Spinal cord (tissue), 10 donors: ENCODE measurements around the gene FOSB. TPM values are rescaled to one million over a fixed set of nuclear protein-coding genes. Genes with fewer than 3 reads are reported as not detected.

Source experiments
- DNase-seq, 6 donors: peaks; one replicate each; pipeline versions ENCODE4 v3.0.0 to v3.0.0-alpha.2; 2013 to 2015; ENCODE audit warnings: low spot score in 6 of 6, low read depth in 4 of 6
- H3K27ac ChIP-seq: one replicate; pipeline ENCODE4 v1.5.1; 2013; ENCODE audit warnings: low read depth, low read length, control low read depth
- H3K27me3 ChIP-seq: one replicate; pipeline ENCODE4 v1.6.1; 2013; ENCODE audit warnings: low read length; ENCODE audit not compliant: control insufficient read depth, insufficient read depth
- H3K36me3 ChIP-seq: one replicate; pipeline ENCODE4 v1.6.1; 2013; ENCODE audit warnings: low read length; ENCODE audit not compliant: control insufficient read depth, insufficient read depth
- H3K4me1 ChIP-seq: one replicate; pipeline ENCODE4 v1.6.1; 2013; ENCODE audit warnings: low read length; ENCODE audit not compliant: control insufficient read depth, insufficient read depth
- H3K4me3 ChIP-seq: one replicate; pipeline ENCODE4 v1.5.1; 2013; ENCODE audit warnings: low read depth, low read length, control low read depth
- H3K9me3 ChIP-seq: one replicate; pipeline ENCODE4 v1.6.1; 2013; ENCODE audit warnings: low read length; ENCODE audit not compliant: control insufficient read depth, insufficient read depth
- WGBS: methylation state at CpG from one replicate; pipeline ENCODE4 v1.1.5; 2013; ENCODE audit warnings: missing lambda C conversion rate; ENCODE audit not compliant: insufficient coverage; 5-methylcytosine and 5-hydroxymethylcytosine counted together
- polyA plus RNA-seq, 2 donors: library from polyadenylated mRNA; unstranded; fragments of 120-200 nt; gene quantifications; one replicate each; pipeline ENCODE4 v1.2.1, GENCODE V29; 2013; ENCODE audit not compliant: insufficient read length in 2 of 2
- small RNA-seq: library from RNA; depleted of rRNA; stranded (forward); fragments of <200 nt; gene quantifications from one replicate; pipeline ENCODE3, GENCODE V24; 2014; ENCODE audit warnings: low replicate concordance
- total RNA-seq, 2 donors: library from RNA; depleted of rRNA in 1 of 2; stranded (reverse); fragments of 120-200 nt in 1 of 2; fragments of >200 nt in 1 of 2; gene quantifications; one replicate each; pipeline versions ENCODE4 v1.2.3 to v1.2.4, GENCODE V29; 2013 to 2014
- donor health status: healthy.

FOSB gene
- total and polyA plus RNA-seq, 4 donors: 5.9 to 85.8 (median 39.0) TPM

DNA sequence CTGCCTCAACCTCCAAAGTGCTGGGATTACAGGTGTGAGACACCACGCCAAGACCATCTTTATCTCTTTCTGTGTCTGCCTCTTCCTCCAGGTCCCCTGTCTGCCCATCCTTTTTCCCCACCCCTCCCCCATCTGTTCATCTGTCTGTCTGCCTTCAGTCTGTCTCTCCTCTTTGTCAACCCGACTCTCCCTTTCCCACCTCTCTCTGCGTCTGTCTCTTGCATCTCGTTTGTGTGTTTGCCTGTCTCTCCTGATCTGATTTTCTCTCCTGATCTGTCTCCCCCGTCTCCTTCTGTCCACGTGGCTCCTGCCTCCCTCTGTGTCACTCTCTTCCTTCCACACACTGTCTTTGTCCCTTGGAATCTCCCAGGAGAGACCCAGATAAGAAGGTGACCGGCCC is 49.4 kb downstream of the FOSB start:
- no peak for DNase-seq
- no peaks in the 10 kb centered on the region for H3K27me3 ChIP-seq
- 74% methylated on average over 7 of the region's 7 CpGs for WGBS
- H3K4me3 ChIP-seq: no peak overlapping the region
- H3K36me3 ChIP-seq: peaks cover 50% of the 10 kb centered on the region
- H3K27ac ChIP-seq: no peak overlapping the region
- no peaks in the 10 kb centered on the region for H3K9me3 ChIP-seq
- peaks cover 4% of the 10 kb centered on the region for H3K4me1 ChIP-seq

DNA sequence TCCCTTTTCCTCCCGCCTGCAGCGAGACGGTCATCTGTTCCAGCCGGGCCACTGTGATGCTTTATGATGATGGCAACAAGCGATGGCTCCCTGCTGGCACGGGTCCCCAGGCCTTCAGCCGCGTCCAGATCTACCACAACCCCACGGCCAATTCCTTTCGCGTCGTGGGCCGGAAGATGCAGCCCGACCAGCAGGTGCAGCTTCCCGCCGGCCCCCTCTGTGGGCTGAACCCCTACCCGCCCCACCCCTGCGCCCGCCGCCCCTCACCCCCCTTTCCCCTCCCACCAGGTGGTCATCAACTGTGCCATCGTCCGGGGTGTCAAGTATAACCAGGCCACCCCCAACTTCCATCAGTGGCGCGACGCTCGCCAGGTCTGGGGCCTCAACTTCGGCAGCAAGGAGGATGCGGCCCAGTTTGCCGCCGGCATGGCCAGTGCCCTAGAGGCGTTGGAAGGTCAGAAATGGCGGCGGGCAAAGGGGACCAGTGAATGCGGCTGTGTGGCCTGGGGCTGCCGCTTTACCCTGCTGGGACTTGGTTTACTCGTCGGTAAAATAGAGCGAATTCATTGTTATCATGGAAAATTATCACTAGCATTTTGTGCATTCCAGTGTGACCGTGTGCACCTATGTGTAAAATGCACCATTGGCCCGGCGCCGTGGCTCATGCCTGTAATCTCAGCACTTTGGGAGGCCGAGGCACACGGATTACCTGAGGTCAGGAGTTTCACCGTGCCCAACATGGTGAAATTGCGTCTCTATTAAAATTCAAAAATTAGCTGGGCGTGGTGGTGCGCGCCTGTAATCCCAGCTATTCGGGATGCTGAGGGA is 50.1 kb downstream of the FOSB start:
- no peak for DNase-seq
- Histone ChIP-seq H3K4me1 (peaks cover 4% of the 10 kb centered on the region), H3K9me3 (no peaks in the 10 kb centered on the region), H3K27me3 (no peaks in the 10 kb centered on the region), H3K4me3 (no peak overlapping the region), H3K36me3 (peaks cover 54% of the 10 kb centered on the region), H3K27ac (no peak overlapping the region)
- 90% methylated on average over 40 of the region's 50 CpGs for WGBS

DNA sequence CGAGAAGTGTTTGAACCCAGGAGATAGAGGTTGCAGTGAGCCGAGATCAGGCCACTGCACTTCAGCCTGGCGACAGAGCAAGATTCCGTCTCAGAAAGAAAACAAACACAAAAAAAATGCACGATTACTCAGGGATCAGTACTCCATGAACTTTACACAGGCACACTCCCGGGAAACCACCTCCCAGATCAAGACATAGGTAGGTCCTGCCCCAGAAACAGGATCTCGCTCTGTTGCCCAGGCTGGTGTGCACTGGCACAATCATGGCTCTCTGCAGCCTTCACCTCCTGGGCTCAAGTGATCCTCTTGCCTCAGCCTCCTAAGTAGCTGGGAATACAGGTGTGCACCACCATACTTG is 50.7 kb downstream of the FOSB start:
- H3K4me3 ChIP-seq: no peak overlapping the region
- H3K9me3 ChIP-seq: no peaks in the 10 kb centered on the region
- no peak for DNase-seq
- no peak overlapping the region for H3K27ac ChIP-seq
- peaks cover 54% of the 10 kb centered on the region for H3K36me3 ChIP-seq
- no peaks in the 10 kb centered on the region for H3K27me3 ChIP-seq
- 88% methylated on average over 7 of the region's 7 CpGs for WGBS
- H3K4me1 ChIP-seq: peaks cover 4% of the 10 kb centered on the region

DNA sequence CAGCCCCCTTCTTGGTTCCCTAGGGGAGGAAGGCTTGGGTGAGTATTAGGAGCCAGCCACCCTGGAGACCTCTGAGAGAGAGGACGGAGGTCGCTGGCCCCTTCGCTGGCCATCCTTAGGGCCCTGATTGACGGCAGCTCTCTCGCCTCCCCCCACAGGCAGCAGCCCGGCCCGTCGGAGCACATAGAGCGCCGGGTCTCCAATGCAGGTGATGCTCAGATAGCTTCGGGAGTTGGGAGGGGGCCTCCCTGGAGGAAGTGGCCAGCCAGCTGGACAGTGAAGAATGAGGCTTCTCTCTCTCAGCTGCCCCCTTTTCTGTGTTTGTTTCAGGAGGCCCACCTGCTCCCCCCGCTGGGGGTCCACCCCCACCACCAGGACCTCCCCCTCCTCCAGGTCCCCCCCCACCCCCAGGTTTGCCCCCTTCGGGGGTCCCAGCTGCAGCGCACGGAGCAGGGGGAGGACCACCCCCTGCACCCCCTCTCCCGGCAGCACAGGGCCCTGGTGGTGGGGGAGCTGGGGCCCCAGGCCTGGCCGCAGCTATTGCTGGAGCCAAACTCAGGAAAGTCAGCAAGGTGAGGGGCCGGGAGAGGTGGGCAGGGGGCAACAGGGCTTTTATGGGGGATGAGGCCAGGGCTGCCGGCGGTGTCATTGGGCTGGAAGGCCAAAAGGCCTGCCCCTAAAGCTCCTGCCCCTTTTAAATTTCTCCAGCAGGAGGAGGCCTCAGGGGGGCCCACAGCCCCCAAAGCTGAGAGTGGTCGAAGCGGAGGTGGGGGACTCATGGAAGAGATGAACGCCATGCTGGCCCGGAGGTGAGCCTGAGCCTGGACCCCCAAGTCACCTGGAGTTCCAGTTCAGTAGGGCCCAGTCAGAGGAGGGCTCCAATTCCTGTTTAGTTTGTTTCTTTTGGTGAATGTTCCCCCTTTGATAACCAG is 54.5 kb downstream of the FOSB start:
- no peak overlapping the region for H3K4me3 ChIP-seq
- H3K27ac ChIP-seq: no peak overlapping the region
- no peaks in the 10 kb centered on the region for H3K9me3 ChIP-seq
- peaks cover 4% of the 10 kb centered on the region for H3K4me1 ChIP-seq
- H3K36me3 ChIP-seq: peaks cover 67% of the 10 kb centered on the region
- H3K27me3 ChIP-seq: no peaks in the 10 kb centered on the region
- WGBS: 93% methylated on average over 12 of the region's 24 CpGs
- no peak for DNase-seq

DNA sequence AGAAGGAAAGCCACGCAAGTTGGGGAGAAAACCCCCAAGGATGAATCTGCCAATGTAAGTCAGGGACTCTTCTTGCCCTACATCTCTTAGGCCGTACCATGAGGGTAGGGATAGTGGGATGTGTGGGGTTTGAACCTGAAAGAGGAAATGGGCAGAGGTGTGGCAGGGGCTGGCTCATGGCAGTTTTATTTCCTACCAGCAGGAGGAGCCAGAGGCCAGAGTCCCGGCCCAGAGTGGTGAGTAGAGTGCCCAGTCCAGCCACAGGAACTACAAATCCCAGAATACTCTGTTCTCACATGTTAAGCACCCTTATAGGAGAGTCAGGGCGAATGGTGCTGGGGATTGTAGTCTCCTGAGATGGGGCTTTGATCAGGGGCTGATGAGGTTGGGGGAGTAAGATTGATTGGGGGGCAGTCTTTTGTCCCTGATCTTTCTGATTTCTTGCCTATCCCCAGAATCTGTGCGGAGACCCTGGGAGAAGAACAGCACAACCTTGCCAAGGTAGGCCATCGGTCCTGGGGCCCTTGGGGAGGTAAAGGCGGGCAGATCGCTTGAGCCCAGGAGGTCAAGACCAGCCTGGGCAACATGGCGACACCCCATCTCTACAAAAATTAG is 56.0 kb downstream of the FOSB start:
- Histone ChIP-seq H3K27ac (no peak overlapping the region), H3K27me3 (peaks cover 3% of the 10 kb centered on the region), H3K4me3 (no peak overlapping the region), H3K36me3 (peaks cover 53% of the 10 kb centered on the region), H3K9me3 (no peaks in the 10 kb centered on the region), H3K4me1 (peaks cover 15% of the 10 kb centered on the region)
- 93% methylated on average over 5 of the region's 9 CpGs for WGBS
- DNase-seq: peak in 3 of 6 donors; percentile 73 to 95 (median 93)

DNA sequence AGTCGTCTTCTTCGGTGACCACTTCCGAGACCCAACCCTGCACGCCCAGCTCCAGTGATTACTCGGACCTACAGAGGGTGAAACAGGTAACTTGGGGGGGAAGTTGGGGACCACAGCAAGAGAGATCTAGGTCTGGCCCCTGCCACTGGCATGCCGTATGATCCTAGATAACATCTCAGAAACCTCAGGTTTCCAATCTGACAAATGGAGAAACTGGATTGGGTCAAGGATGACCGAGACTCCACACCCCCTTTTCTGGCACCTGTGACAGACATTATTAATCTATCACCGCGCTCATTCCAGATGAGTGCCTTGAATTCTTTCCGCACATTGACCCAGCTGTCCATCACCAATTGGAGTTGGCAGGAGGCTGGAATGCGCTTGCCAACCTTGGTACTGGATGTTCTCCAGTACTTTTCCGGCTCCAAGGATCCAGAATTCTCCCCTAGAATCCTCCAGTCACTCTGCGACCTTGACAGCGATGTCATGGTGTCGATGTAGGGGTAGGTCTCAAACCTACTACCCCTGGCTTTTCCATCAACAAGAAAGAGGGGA is 56.9 kb downstream of the FOSB start:
- peaks cover 52% of the 10 kb centered on the region for H3K36me3 ChIP-seq
- H3K4me1 ChIP-seq: peaks cover 23% of the 10 kb centered on the region
- WGBS: 91% methylated on average over 7 of the region's 15 CpGs

More for the DNA sequence above, 56.9 kb downstream of the FOSB start:
- Histone ChIP-seq H3K9me3 (no peaks in the 10 kb centered on the region), H3K27me3 (peaks cover 11% of the 10 kb centered on the region), H3K27ac (no peak overlapping the region), H3K4me3 (no peak overlapping the region)
- DNase-seq: no peak

Small RNA genes lying within 50 kb of the gene (small RNA-seq; reads per million reads assigned to genes)
- gene MIR6088: not detected

Other genes starting within 250 kb of the FOSB start
- gene EXOC3L2, start 222.6 kb upstream of the FOSB start, total RNA-seq: 1 to 10 TPM in 1 of 2 donors, under 1 TPM in 1; 0.99 to 2.9 TPM
- gene EXOC3L2, start 222.6 kb upstream of the FOSB start, polyA plus RNA-seq: under 1 TPM; 0.19 to 0.92 TPM
- 10 to 100 TPM; 27.2 to 41.5 TPM for gene MARK4, start 216.7 kb upstream of the FOSB start, total RNA-seq
- gene MARK4, start 216.7 kb upstream of the FOSB start, polyA plus RNA-seq: 100 to 1,000 TPM in 1 of 2 donors, 10 to 100 TPM in 1; 83.9 to 105 TPM
- gene CKM, start 145.1 kb upstream of the FOSB start, total RNA-seq: under 1 TPM; 0.94 to 0.99 TPM
- gene CKM, start 145.1 kb upstream of the FOSB start, polyA plus RNA-seq: 1 to 10 TPM in 1 of 2 donors, under 1 TPM in 1; 0.76 to 3.4 TPM
- 1 to 10 TPM in 1 of 2 donors, under 1 TPM in 1; 0.17 to 1.1 TPM for gene KLC3, start 127.2 kb upstream of the FOSB start, total RNA-seq
- gene KLC3, start 127.2 kb upstream of the FOSB start, polyA plus RNA-seq: 1 to 10 TPM in 1 of 2 donors, under 1 TPM in 1; 0.44 to 1.4 TPM
- gene ERCC2, start 97.4 kb upstream of the FOSB start, total RNA-seq: 10 to 100 TPM; 14.6 to 14.8 TPM
- gene ERCC2, start 97.4 kb upstream of the FOSB start, polyA plus RNA-seq: 10 to 100 TPM; 41.5 to 47.0 TPM
- 1 to 10 TPM in 1 of 2 donors, under 1 TPM in 1; 0.59 to 3.5 TPM for gene PPP1R13L, start 62.9 kb upstream of the FOSB start, total RNA-seq
- gene PPP1R13L, start 62.9 kb upstream of the FOSB start, polyA plus RNA-seq: 1 to 10 TPM; 1.6 to 2.5 TPM
- 1 to 10 TPM; 2.3 to 8.6 TPM for gene POLR1G, start 61.4 kb upstream of the FOSB start, total RNA-seq
- 1 to 10 TPM; 8.9 to 9.5 TPM for gene POLR1G, start 61.4 kb upstream of the FOSB start, polyA plus RNA-seq
- 10 to 100 TPM; 45.3 to 93.8 TPM for gene ERCC1, start 44.1 kb upstream of the FOSB start, total RNA-seq
- gene ERCC1, start 44.1 kb upstream of the FOSB start, polyA plus RNA-seq: 10 to 100 TPM; 86.0 to 98.1 TPM
- 10 to 100 TPM; 15.7 to 30.5 TPM for gene RTN2, start 29.1 kb downstream of the FOSB start, total RNA-seq
- gene RTN2, start 29.1 kb downstream of the FOSB start, polyA plus RNA-seq: 10 to 100 TPM; 62.5 to 68.2 TPM
- gene PPM1N, start 30.4 kb downstream of the FOSB start, total RNA-seq: 1 to 10 TPM in 1 of 2 donors, under 1 TPM in 1; 0.79 to 1.5 TPM
- 1 to 10 TPM; 1.8 to 2.1 TPM for gene PPM1N, start 30.4 kb downstream of the FOSB start, polyA plus RNA-seq
- gene VASP, start 39.5 kb downstream of the FOSB start, total RNA-seq: 10 to 100 TPM; 19.6 to 35.8 TPM
- 10 to 100 TPM; 34.1 to 34.9 TPM for gene VASP, start 39.5 kb downstream of the FOSB start, polyA plus RNA-seq
- gene OPA3, start 116.8 kb downstream of the FOSB start, total RNA-seq: 1 to 10 TPM; 3.9 to 5.8 TPM
- gene OPA3, start 116.8 kb downstream of the FOSB start, polyA plus RNA-seq: 10 to 100 TPM in 1 of 2 donors, 1 to 10 TPM in 1; 9.3 to 11.0 TPM
- gene GPR4, start 134.2 kb downstream of the FOSB start, total RNA-seq: 1 to 10 TPM in 1 of 2 donors, under 1 TPM in 1; 0.30 to 1.2 TPM
- gene GPR4, start 134.2 kb downstream of the FOSB start, polyA plus RNA-seq: 1 to 10 TPM; 1.7 to 3.1 TPM
- gene EML2, start 171.4 kb downstream of the FOSB start, total RNA-seq: 10 to 100 TPM; 37.6 to 92.6 TPM
- 100 to 1,000 TPM; 107 to 135 TPM for gene EML2, start 171.4 kb downstream of the FOSB start, polyA plus RNA-seq
- gene GIPR, start 200.2 kb downstream of the FOSB start, total RNA-seq: under 1 TPM; 0.30 to 0.55 TPM
- gene GIPR, start 200.2 kb downstream of the FOSB start, polyA plus RNA-seq: 1 to 10 TPM; 1.4 to 1.9 TPM
- 100 to 1,000 TPM; 170 to 393 TPM for gene SNRPD2, start 224.0 kb downstream of the FOSB start, total RNA-seq
- gene SNRPD2, start 224.0 kb downstream of the FOSB start, polyA plus RNA-seq: 100 to 1,000 TPM; 251 to 270 TPM
- 1 to 10 TPM; 4.3 to 5.2 TPM for gene QPCTL, start 224.7 kb downstream of the FOSB start, total RNA-seq
- 10 to 100 TPM; 11.6 to 16.8 TPM for gene QPCTL, start 224.7 kb downstream of the FOSB start, polyA plus RNA-seq